ENCODE data around the gene ATP7A.
"Not testable (repeated sequence)": the region's sequence is repeated elsewhere in the genome, so short reads cannot be mapped to it uniquely, and the experiment has no call there.

ATP7A gene

GRCh38 chrX:78037881-78038280, 127.4 kb downstream of the ATP7A start:
- DNase-seq (ENCODE audit: low spot score): no peak

GRCh38 chrX:78042601-78043000, 132.1 kb downstream of the ATP7A start:
- DNase-seq (ENCODE audit: low spot score): no peak

GRCh38 chrX:78046362-78046761, 135.9 kb downstream of the ATP7A start:
- no peak for DNase-seq (ENCODE audit: low spot score)

- DNase-seq (ENCODE audit: low spot score): no peak
These were observed 137.6 kb downstream of the ATP7A start for GRCh38 chrX:78048052-78048451.

GRCh38 chrX:78063687-78064086, 153.2 kb downstream of the ATP7A start:
- DNase-seq (ENCODE audit: low spot score): no peak

- DNase-seq (ENCODE audit: low spot score): no peak
These were observed 153.7 kb downstream of the ATP7A start for GRCh38 chrX:78064152-78064551.

GRCh38 chrX:78064698-78065601, 154.5 kb downstream of the ATP7A start:
- DNase-seq (ENCODE audit: low spot score): not testable (repeated sequence)

GRCh38 chrX:78066110-78066509, 155.6 kb downstream of the ATP7A start:
- DNase-seq (ENCODE audit: low spot score): no peak

GRCh38 chrX:78071331-78071730, 160.8 kb downstream of the ATP7A start:
- DNase-seq (ENCODE audit: low spot score): no peak

GRCh38 chrX:78073147-78074077, 162.9 kb downstream of the ATP7A start:
- DNase-seq (ENCODE audit: low spot score): peak; percentile 31

GRCh38 chrX:78074088-78074487, 163.6 kb downstream of the ATP7A start:
- DNase-seq (ENCODE audit: low spot score): no peak

- DNase-seq (ENCODE audit: low spot score): no peak
These were observed 165.4 kb downstream of the ATP7A start for GRCh38 chrX:78075787-78076389.

GRCh38 chrX:78081413-78081812, 170.9 kb downstream of the ATP7A start:
- not testable (repeated sequence) for DNase-seq (ENCODE audit: low spot score)

- no peak for DNase-seq (ENCODE audit: low spot score)
These were observed 181.8 kb downstream of the ATP7A start for GRCh38 chrX:78092296-78092695.

GRCh38 chrX:78098108-78098507, 187.6 kb downstream of the ATP7A start:
- no peak for DNase-seq (ENCODE audit: low spot score)
